OCI-LY1 (cell line): Measurements from ENCODE around the gene ACTR2.

ENCODE experiments used
- H2AFZ ChIP-seq: fragments of 200-600 bp; sonication (generic), shearing (Covaris generic); 2 replicates; pipeline ENCODE4 v1.6.0; 2014; ENCODE audit warnings: antibody characterized with exemption, mild to moderate bottlenecking, low read length
- H3F3A ChIP-seq: fragments of 200-600 bp; sonication (generic), shearing (Covaris generic); 2 replicates; pipeline ENCODE4 v1.6.0; 2014; ENCODE audit warnings: mild to moderate bottlenecking, antibody characterized with exemption, low read length, moderate library complexity; ENCODE audit not compliant: insufficient read depth
- H3K27ac ChIP-seq: fragments of 200-600 bp; sonication (generic); 2 replicates; pipeline ENCODE4 v1.5.1; 2014; ENCODE audit warnings: low read length, mixed run types, mild to moderate bottlenecking, low read depth; ENCODE audit not compliant: poor library complexity, severe bottlenecking
- H3K27me3 ChIP-seq: fragments of 200-600 bp; sonication (generic); 2 replicates; pipeline ENCODE4 v1.6.0; 2014; ENCODE audit warnings: antibody characterized with exemption, mild to moderate bottlenecking, low read length, moderate library complexity; ENCODE audit not compliant: insufficient read depth
- H3K36me3 ChIP-seq: fragments of 200-600 bp; sonication (generic); 2 replicates; pipeline ENCODE4 v1.6.1; 2014; ENCODE audit warnings: mild to moderate bottlenecking, antibody characterized with exemption, low read length, moderate library complexity, mixed read lengths; ENCODE audit not compliant: insufficient read depth
- H3K4me1 ChIP-seq: fragments of 200-600 bp; sonication (generic); 2 replicates; pipeline ENCODE4 v1.5.1; 2014; ENCODE audit warnings: mild to moderate bottlenecking, low read length, moderate library complexity; ENCODE audit not compliant: insufficient read depth, severe bottlenecking
- H3K4me2 ChIP-seq: fragments of 200-600 bp; sonication (generic), shearing (Covaris generic); 2 replicates; pipeline ENCODE4 v1.6.1; 2014; ENCODE audit warnings: low read length
- H3K4me3 ChIP-seq: fragments of 200-600 bp; sonication (generic); 2 replicates; pipeline ENCODE4 v1.5.1; 2014; ENCODE audit warnings: low read length, low read depth, mild to moderate bottlenecking, mixed read lengths; ENCODE audit not compliant: poor library complexity, severe bottlenecking
- H3K79me2 ChIP-seq: fragments of 200-600 bp; shearing (Covaris generic); 2 replicates; pipeline ENCODE4 v1.6.1; 2016; ENCODE audit warnings: mixed run types, low read length, mixed read lengths; ENCODE audit not compliant: insufficient read depth
- H3K9ac ChIP-seq: fragments of 200-600 bp; sonication (generic), shearing (Covaris generic); 2 replicates; pipeline ENCODE4 v1.6.1; 2014; ENCODE audit warnings: mild to moderate bottlenecking, low read length, mixed read lengths
- H3K9me2 ChIP-seq: fragments of 200-600 bp; sonication (generic), shearing (Covaris generic); 2 replicates; pipeline ENCODE4 v1.6.1; 2014; ENCODE audit warnings: low read depth, mild to moderate bottlenecking, low read length, mixed read lengths
- H3K9me3 ChIP-seq: fragments of 200-600 bp; shearing (Covaris generic); 2 replicates; pipeline ENCODE4 v1.6.1; 2014; ENCODE audit warnings: low read length, mixed read lengths
- H4K20me1 ChIP-seq: fragments of 200-600 bp; sonication (generic), shearing (Covaris generic); 2 replicates; pipeline ENCODE4 v1.6.0; 2016; ENCODE audit warnings: mild to moderate bottlenecking, low read length; ENCODE audit not compliant: insufficient read depth
- CTCF ChIP-seq: fragments of 200-600 bp; sonication (generic), shearing (Covaris generic); IDR thresholded peaks from 2 replicates; pipeline ENCODE4 v1.5.1; 2017; ENCODE audit warnings: mild to moderate bottlenecking, antibody characterized with exemption, low read length, moderate library complexity, mixed read lengths
- EZH2 ChIP-seq: fragments of 200-600 bp; sonication (generic), shearing (Covaris generic); IDR thresholded peaks from 2 replicates; pipeline ENCODE4 v1.8.0; 2017; ENCODE audit warnings: borderline replicate concordance, mixed run types, mild to moderate bottlenecking, antibody characterized with exemption, low read length, moderate library complexity, mixed read lengths

ACTR2 gene

GRCh38 chr2:65213035-65213434 lies 14.6 kb upstream of the ACTR2 start:
- no peaks in the 10 kb centered on the region for H3K27me3 ChIP-seq
- no peak for TF ChIP-seq CTCF
- TF ChIP-seq EZH2, result no peak
- no peak overlapping the region for H3K4me3 ChIP-seq

GRCh38 chr2:65214361-65214760 lies 13.3 kb upstream of the ACTR2 start:
- Histone ChIP-seq H3K9me3 (no peaks in the 10 kb centered on the region), H3K27ac (no peak overlapping the region), H3F3A (no peaks in the 10 kb centered on the region), H3K4me1 (peaks cover under 1% of the 10 kb centered on the region), H3K4me3 (no peak overlapping the region), H2AFZ (no peak overlapping the region), H3K9ac (no peak overlapping the region), H3K4me2 (no peak overlapping the region), H3K27me3 (no peaks in the 10 kb centered on the region), H3K79me2 (no peaks in the 10 kb centered on the region), H3K36me3 (peaks cover 5% of the 10 kb centered on the region), H3K9me2 (no peaks in the 10 kb centered on the region), H4K20me1 (no peaks in the 10 kb centered on the region)
- TF ChIP-seq CTCF (no peak), EZH2 (no peak)

More at GRCh38 chr2:65213035-65213434, 14.6 kb upstream of the ACTR2 start:
- no peak overlapping the region for H3K9ac ChIP-seq
- H3K4me1 ChIP-seq, result peaks cover 12% of the 10 kb centered on the region
- H3K36me3 ChIP-seq, result peaks cover under 1% of the 10 kb centered on the region; the same call in 1 of the 2 replicates
- H3K9me3 ChIP-seq, result no peaks in the 10 kb centered on the region
- H3F3A ChIP-seq, result no peaks in the 10 kb centered on the region
- H4K20me1 ChIP-seq, result no peaks in the 10 kb centered on the region
- H3K9me2 ChIP-seq, result no peaks in the 10 kb centered on the region
- no peaks in the 10 kb centered on the region for H3K79me2 ChIP-seq
- H3K4me2 ChIP-seq, result no peak overlapping the region
- no peak overlapping the region for H2AFZ ChIP-seq
- no peak overlapping the region for H3K27ac ChIP-seq

GRCh38 chr2:65214843-65215242 lies 12.8 kb upstream of the ACTR2 start:
- no peak for TF ChIP-seq CTCF
- TF ChIP-seq EZH2, result no peak
- Histone ChIP-seq H3K9me2 (no peaks in the 10 kb centered on the region), H3K4me3 (no peak overlapping the region), H2AFZ (no peak overlapping the region), H3K36me3 (peaks cover 5% of the 10 kb centered on the region), H3K4me1 (no peaks in the 10 kb centered on the region), H4K20me1 (no peaks in the 10 kb centered on the region), H3K27ac (no peak overlapping the region), H3K4me2 (no peak overlapping the region), H3K9ac (no peak overlapping the region), H3K79me2 (no peaks in the 10 kb centered on the region), H3K27me3 (no peaks in the 10 kb centered on the region), H3K9me3 (no peaks in the 10 kb centered on the region), H3F3A (no peaks in the 10 kb centered on the region)
